Neural crest cell (in vitro differentiated cells): ENCODE measurements around the gene CHCHD6. TPM values are rescaled to one million over a fixed set of nuclear protein-coding genes. Genes with fewer than 3 reads are reported as not detected.
"Not testable (repeated sequence)": the region's sequence is repeated elsewhere in the genome, so short reads cannot be mapped to it uniquely, and the experiment has no call there.

Experiments used
- DNase-seq: peaks from one replicate; pipeline ENCODE4 v3.0.0; 2021; ENCODE audit warnings: low read depth, mixed read lengths, low spot score
- H3K27ac Mint-ChIP-seq: one replicate; pipeline ENCODE4 v1.8.0; 2021; ENCODE audit warnings: mild to moderate bottlenecking, mixed read lengths; ENCODE audit not compliant: unreplicated experiment
- H3K27me3 Mint-ChIP-seq: 2 replicates; pipeline ENCODE4 v1.8.0; 2021; ENCODE audit warnings: low read depth, mild to moderate bottlenecking, mixed read lengths
- H3K36me3 Mint-ChIP-seq: 2 replicates; pipeline ENCODE4 v1.8.0; 2021; ENCODE audit warnings: low read depth, mild to moderate bottlenecking, mixed read lengths
- H3K4me1 Mint-ChIP-seq: 2 replicates; pipeline ENCODE4 v1.8.0; 2021; ENCODE audit warnings: mixed read lengths
- H3K4me3 Mint-ChIP-seq: one replicate; pipeline ENCODE4 v1.8.0; 2021; ENCODE audit warnings: mild to moderate bottlenecking, mixed read lengths
- H3K9me3 Mint-ChIP-seq: 2 replicates; pipeline ENCODE4 v1.8.0; 2021; ENCODE audit warnings: mixed read lengths
- CTCF ChIP-seq: fragments of 200-600 bp; sonication (generic); conservative IDR thresholded peaks from 2 replicates; pipeline ENCODE4 v1.5.0; 2021; ENCODE audit warnings: antibody characterized with exemption, mild to moderate bottlenecking
- total RNA-seq: library from RNA; stranded (reverse); gene quantifications from 2 replicates; pipeline ENCODE4 v1.2.1, GENCODE V29; 2021

Gene CHCHD6
- total RNA-seq, 1 donor from 2014 or later, result 32.9 TPM

DNA sequence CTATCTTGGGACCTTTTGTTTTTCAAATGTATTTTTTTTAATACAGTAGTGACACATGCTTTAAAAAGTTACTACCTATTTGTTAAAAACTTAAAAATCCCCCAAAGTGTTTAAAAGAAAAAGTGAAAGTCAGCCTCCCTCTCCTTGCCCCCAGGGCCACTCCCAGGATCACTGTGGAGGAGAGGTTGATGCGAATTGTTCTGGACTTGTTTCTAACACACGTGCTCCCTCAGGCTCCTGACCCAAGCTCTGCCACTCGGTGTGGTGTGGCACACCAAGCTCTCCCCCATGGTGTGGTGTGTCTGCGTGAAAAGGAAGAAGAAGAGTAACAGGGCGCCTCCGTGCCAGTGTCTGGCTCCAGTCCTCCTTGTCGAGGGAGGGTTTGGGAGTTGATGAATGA, 93.5 kb downstream of the CHCHD6 start:
- H3K27me3 Mint-ChIP-seq, result no peaks in the 10 kb centered on the region
- no peak for TF ChIP-seq CTCF
- H3K4me3 Mint-ChIP-seq, result no peak overlapping the region
- H3K36me3 Mint-ChIP-seq, result peaks cover 41% of the 10 kb centered on the region
- DNase-seq, result no peak
- H3K27ac Mint-ChIP-seq, result no peak overlapping the region
- H3K9me3 Mint-ChIP-seq, result peaks cover 21% of the 10 kb centered on the region
- no peaks in the 10 kb centered on the region for H3K4me1 Mint-ChIP-seq

DNA sequence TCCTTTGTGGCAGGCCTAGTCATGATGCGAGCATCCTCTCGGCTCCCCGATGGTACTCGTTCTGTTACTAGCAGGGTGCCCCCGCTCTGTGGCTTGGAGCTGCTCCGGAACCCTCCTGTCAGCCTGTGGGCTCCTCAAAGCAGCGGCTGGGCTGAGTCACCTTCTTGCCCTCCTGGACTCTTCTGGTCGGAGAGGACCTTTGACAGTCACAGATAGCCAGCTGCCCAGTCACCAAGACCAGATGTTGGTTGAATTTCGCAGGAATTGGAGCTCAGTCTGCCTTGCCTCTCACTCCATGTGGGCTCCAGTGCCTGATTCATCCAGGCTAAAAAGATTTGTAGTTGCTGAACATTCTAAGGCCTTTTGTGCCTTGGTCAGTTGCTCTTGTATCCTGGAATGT, 94.5 kb downstream of the CHCHD6 start:
- H3K27ac Mint-ChIP-seq, result peak overlapping the region; percentile 43
- H3K27me3 Mint-ChIP-seq, result no peaks in the 10 kb centered on the region
- no peak overlapping the region for H3K4me3 Mint-ChIP-seq
- DNase-seq, result no peak
- H3K4me1 Mint-ChIP-seq, result no peaks in the 10 kb centered on the region
- no peak for TF ChIP-seq CTCF
- H3K36me3 Mint-ChIP-seq, result peaks cover 39% of the 10 kb centered on the region
- H3K9me3 Mint-ChIP-seq, result peaks cover 16% of the 10 kb centered on the region

- Mint-ChIP-seq H3K9me3 (peaks cover 18% of the 10 kb centered on the region), H3K36me3 (peaks cover 34% of the 10 kb centered on the region), H3K27me3 (no peaks in the 10 kb centered on the region), H3K27ac (no peak overlapping the region), H3K4me3 (no peak overlapping the region), H3K4me1 (no peaks in the 10 kb centered on the region)
- no peak for DNase-seq
- TF ChIP-seq CTCF, result no peak
These were observed 95.1 kb downstream of the CHCHD6 start for GRCh38 chr3:126799099-126799498.

- not testable (repeated sequence) for DNase-seq, H3K27me3 Mint-ChIP-seq, H3K27ac Mint-ChIP-seq, H3K4me1 Mint-ChIP-seq, H3K4me3 Mint-ChIP-seq
- Mint-ChIP-seq H3K36me3 (peaks cover 34% of the 10 kb centered on the region), H3K9me3 (peaks cover 18% of the 10 kb centered on the region)
These were observed 97.3 kb downstream of the CHCHD6 start for GRCh38 chr3:126801312-126801711.

- Mint-ChIP-seq H3K9me3 (peaks cover 9% of the 10 kb centered on the region), H3K4me3 (no peak overlapping the region), H3K27ac (no peak overlapping the region), H3K4me1 (no peaks in the 10 kb centered on the region), H3K36me3 (peaks cover 6% of the 10 kb centered on the region), H3K27me3 (no peaks in the 10 kb centered on the region)
- no peak for TF ChIP-seq CTCF
- no peak for DNase-seq
These were observed 103.8 kb downstream of the CHCHD6 start for GRCh38 chr3:126807795-126808194.

GRCh38 chr3:126811530-126811929, 107.5 kb downstream of the CHCHD6 start:
- H3K4me3 Mint-ChIP-seq, result no peak overlapping the region
- no peak for TF ChIP-seq CTCF
- H3K36me3 Mint-ChIP-seq, result peaks cover 2% of the 10 kb centered on the region
- no peak for DNase-seq
- peaks cover 3% of the 10 kb centered on the region for H3K9me3 Mint-ChIP-seq
- no peaks in the 10 kb centered on the region for H3K27me3 Mint-ChIP-seq
- H3K4me1 Mint-ChIP-seq, result no peaks in the 10 kb centered on the region
- no peak overlapping the region for H3K27ac Mint-ChIP-seq
